Hematopoietic multipotent progenitor cell treated with erythropoietin and hydrocortisone succinate and interleukin-3 and kit ligand, for 6 days (in vitro differentiated cells): Measurements from ENCODE around the gene GOLGA2.

Experiments
- DNase-seq: peaks from one replicate; pipeline ENCODE4 v3.0.0-alpha.2; 2015

Gene GOLGA2, protein sequence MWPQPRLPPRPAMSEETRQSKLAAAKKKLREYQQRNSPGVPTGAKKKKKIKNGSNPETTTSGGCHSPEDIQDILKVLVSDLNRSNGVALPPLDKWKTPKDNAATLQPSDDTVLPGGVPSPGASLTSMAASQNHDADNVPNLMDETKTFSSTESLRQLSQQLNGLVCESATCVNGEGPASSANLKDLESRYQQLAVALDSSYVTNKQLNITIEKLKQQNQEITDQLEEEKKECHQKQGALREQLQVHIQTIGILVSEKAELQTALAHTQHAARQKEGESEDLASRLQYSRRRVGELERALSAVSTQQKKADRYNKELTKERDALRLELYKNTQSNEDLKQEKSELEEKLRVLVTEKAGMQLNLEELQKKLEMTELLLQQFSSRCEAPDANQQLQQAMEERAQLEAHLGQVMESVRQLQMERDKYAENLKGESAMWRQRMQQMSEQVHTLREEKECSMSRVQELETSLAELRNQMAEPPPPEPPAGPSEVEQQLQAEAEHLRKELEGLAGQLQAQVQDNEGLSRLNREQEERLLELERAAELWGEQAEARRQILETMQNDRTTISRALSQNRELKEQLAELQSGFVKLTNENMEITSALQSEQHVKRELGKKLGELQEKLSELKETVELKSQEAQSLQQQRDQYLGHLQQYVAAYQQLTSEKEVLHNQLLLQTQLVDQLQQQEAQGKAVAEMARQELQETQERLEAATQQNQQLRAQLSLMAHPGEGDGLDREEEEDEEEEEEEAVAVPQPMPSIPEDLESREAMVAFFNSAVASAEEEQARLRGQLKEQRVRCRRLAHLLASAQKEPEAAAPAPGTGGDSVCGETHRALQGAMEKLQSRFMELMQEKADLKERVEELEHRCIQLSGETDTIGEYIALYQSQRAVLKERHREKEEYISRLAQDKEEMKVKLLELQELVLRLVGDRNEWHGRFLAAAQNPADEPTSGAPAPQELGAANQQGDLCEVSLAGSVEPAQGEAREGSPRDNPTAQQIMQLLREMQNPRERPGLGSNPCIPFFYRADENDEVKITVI

DNA sequence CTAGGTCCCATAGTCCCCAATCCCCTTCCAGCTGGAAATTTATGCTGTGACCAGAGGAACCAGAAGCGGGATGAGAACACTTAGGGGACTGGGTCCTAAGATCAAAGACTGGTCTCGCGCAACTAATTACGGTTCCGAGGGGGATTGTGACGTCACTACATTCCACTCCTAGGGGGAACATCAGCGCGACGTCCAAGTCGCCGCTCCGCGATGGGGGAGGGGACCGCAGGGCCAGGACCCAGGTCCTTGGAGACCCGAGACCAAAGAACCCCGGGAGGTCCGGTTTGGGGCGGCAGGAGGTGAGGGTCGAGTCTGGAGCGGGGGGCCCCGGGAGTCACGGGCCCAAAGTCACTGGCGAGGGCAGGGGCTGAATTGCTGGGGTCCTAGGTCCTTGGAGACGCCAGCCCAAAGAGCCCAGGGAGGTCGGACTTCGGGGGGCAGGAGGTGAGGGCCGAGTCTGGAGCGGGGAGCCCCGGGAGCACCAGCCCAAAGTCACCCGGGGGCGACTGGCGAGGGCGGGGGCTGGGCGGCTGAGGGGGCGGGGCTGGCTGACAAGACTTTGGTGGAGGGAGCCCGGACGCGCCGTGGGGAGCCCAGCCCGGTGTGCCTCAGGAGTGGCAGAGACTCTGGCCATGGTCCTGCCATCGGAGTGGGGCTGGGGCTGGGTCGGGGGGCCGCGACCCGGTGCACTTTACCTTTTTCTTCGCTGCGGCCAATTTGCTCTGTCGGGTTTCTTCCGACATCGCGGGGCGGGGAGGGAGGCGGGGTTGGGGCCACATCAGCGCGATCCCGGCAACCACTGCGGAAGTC, at the start of gene GOLGA2:
Gene GOLGA2 (minus strand): TSS at position 810 of the 810 bp plus-strand sequence. CDS start 31 bp downstream, at position 779.
- DNase-seq: peak; percentile 29

DNA sequence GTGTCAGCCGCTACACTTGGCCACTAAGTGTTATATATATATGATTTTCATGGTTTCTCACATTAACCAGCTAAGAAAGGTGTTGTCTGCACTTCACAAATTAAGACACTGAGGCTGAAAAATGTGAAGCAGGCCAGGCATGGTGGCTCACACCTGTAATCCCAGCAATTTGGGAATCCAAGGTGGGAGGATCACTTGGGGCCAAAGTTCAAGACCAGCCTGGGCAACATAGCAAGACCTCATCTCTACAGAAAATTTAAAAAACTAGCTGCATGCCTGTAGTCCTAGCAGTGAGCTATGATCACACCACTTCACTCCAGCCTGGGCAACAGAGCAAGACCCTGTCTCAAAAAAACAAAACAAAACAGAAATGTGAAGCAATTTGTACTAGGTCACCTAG, 48.6 kb upstream of the GOLGA2 start:
- DNase-seq: no peak

DNA sequence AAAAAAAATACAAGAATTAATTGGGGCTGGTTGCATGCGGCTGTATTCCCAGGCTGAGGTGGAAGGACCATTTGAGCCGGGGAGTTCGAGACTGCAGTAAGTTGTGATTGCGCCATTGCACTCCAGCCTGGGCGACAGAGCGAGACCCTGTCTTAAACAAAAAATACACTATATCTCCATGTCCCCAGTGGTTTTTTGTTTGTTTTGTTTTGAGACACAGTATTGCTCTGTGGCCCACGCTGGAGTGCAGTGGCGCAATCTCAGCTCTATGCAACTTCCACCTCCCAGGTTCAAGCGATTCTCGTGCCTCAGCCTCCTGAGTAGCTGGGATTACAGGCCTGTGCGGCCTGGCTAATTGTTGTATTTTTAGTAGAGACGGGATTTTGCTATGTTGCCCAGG, 48.0 kb upstream of the GOLGA2 start:
- no peak for DNase-seq

DNA sequence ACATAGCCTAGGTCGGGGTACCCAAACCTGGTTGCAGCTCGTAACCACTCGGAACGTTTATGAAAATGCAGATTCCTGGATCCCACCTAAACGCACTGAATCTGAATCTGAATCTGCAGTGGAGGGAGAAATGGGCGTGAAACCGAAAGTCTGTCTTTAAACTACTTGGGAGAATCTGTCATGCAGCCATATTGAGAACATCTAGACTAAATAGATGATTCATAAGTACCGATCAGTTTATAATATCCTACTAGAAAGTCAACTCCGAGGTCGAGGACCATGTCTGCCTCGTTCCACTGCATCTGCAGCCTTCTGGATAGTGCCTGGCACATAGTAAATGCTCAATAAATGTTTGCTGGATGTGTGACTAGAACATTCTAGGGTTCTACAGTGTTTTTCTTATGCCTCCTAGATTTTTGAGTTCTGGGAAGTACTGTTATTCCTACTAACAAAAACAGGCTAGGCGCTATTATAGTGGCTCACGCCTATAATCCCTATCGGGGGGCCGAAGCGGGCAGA, 47.5 kb upstream of the GOLGA2 start:
- DNase-seq: no peak

DNA sequence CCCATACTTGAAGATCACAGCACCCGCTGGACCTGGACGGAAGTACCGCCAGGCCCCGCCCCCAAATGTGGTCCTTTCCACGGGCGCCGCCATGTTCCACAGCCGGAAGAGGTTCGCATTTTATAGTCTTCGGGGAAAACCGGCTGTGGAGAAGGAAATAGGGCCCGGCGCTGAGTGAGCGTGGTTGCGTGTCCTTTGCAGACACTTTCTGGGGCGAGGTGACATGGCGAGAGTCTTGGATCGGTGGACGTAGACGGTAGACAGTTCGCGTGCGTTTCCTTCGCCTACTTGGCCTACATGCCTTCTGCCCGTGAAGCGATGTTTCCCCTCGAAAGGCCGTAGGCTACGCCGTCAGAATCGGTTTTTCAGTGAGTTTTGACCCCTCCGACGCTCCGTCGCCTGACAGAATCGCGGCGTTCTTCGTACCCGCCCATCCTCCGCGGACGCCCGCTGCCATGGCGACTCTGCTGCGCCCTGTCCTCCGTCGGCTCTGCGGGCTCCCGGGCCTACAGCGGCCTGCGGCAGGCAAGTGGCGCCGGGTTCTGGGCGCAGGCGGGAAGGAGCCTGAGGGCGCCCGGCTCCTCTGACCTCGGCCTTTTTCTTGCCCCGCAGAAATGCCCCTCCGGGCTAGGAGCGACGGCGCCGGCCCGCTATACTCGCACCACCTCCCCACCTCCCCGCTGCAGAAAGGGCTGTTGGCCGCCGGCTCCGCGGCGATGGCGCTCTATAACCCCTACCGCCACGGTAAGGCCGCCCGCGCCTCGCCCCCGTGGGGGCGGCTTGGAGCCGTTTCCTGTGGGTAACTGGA, 46.8 kb upstream of the GOLGA2 start, which contains the start of the genes COQ4 and TRUB2:
Gene COQ4 (plus strand): TSS at position 436 of the 808 bp plus-strand sequence. CDS start 20 bp downstream, at position 456.
Gene TRUB2 (minus strand): TSS at position 44 of the 808 bp plus-strand sequence. CDS start 39 bp downstream, at position 5.
- peak; percentile 99 for DNase-seq

DNA sequence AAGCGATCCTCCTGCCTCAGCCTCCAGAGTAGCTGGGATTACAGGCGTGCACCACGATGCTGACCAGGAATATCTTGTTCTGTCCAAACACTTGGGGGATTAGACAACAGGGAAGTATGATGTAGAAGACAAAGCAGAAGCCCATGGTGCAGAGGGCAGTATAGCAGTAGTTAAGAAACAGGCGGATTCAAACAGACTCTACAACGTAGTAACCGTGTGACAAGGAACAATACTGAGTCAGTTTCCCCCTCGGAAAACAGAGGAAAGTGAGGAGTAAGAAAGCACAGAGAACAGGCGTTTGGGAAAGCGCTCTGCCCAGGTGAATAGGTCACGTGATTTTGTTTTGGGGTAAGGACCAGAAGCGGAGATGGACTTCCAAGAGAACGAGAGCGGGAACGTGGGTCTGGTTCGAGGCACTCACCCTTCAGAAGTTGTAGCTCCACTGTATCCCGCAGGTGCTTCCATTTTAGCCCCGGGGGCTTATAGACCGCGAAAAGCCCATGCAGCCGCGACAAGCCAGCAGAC, 46.1 kb upstream of the GOLGA2 start:
- no peak for DNase-seq

DNA sequence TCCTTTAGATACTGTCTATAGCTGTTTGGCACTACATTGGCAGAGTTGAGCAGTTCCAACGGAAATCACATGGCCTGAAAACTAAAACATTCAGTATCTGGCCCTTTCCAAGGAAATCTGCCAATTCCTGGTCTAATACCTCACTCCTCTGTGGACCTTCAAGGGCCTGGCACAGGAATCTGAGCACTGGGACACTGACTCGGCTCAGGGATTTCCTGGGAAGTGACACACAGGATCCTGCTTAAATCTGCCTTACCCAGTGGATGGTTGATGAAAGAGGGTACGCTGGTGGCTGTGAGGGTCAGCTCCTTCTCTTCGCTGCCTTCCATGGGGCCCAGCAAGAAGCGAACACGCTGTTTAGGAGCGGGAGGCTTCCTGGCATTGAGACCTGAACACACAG, 45.5 kb upstream of the GOLGA2 start:
- DNase-seq: no peak

DNA sequence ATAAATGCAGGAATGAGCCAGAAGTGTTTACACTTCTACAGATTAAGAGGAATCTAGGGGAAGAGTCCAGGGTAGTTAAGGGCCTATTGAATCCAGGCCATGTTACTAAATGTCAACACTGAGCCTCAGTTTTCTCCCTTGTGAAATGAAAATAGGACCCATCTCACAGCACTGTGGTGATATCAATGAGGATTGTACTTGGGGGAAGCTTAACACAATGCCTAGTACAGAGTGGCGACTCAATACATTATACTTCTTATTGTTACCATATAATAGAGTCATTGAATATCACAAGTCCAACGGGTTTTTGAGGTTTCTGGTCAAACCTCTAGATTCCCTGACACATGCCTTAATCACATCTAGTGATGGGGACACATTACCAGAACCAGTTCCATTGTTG, 41.8 kb upstream of the GOLGA2 start:
- DNase-seq: no peak

DNA sequence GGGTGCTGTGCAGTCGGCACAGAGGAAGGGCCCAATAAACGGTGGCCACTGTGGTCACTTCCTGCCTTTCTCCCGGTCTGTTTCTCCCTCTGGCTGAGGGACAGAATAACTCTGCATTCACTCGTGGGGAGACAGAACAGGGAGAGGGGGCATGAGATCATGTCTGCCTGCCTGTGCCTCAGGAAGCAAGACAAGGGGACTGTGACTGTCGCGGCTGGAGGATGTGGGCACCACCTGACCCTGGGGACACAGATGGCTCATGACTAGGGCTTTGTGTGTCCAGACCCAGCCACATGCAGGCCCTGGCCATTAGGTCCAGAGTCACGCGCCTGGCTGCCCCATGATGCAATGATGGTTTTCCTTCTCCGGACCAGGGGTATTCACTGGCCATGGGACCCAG, 40.6 kb upstream of the GOLGA2 start:
- no peak for DNase-seq

DNA sequence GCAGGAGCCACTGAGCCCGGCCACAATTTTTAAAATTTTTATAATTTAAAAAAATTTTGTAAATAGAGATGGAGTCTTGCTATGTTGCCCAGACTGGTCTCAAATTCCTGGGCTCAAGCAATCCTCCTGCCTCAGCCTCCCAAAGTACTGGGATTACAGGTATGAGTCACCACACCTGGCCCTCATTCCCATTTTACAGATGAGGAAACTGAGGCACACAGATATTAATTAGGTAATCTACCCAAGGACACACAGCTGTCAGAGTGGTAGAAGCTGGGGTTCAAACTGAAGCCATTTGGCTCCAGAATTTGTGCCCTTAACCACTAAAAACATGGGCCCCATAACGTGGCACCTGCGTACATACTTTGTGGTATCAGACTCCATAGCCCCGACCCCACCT, 38.9 kb upstream of the GOLGA2 start:
- DNase-seq: no peak

DNA sequence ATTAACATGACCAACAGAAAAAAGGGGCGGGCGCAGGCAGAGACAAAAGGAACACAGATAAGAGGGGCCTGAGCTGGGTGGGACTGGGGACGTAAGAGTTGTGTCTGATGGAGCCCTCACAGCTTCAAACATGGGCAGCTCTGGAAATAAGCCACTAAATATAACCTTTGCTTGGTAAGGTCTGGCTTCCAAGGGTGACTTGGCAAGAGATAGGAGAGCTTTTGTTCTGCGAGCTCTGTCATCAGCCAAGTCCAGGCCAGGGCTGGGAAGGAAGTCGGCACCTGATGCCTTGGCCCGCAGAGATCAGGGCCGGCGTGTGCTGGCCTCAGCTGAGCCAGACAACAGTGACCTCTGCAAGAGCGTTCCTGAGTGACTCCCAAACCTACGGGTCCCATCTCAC, 34.7 kb upstream of the GOLGA2 start:
- DNase-seq: no peak

DNA sequence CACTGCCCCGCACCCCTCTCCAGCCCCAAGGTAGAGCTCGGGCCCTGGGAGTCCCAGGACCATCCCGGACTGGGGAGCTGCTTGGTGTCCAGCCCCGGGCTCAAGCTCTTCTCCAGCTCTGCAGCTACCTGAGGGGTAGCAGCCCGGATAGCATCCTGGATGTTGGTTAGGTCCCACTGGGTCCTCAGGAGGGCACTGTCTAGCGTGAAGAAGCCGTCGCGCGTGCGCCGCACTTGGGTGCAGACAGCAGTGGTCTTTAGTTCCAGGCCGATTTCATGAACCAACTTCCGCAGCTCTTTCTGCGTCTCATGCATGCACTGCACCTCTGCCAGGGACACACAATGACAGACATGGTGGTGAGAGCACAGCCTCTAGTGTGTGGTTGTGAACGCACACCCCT, 33.7 kb upstream of the GOLGA2 start:
- no peak for DNase-seq

DNA sequence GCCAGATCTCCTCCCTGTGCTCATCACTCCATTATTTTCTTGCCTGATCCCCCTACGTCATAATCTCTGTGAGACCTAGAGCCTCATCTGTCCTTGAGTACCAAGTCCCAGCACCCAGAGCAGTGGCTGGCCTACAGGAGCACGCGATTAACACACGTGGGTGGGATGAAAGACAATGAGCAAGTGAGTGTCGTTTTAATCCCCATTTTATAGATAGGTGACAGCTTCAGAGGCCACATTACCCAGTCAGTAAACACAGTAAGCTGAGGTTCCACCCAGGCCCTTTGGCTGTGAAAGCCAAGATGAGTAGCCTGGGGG, 29.1 kb upstream of the GOLGA2 start:
- DNase-seq: no peak

DNA sequence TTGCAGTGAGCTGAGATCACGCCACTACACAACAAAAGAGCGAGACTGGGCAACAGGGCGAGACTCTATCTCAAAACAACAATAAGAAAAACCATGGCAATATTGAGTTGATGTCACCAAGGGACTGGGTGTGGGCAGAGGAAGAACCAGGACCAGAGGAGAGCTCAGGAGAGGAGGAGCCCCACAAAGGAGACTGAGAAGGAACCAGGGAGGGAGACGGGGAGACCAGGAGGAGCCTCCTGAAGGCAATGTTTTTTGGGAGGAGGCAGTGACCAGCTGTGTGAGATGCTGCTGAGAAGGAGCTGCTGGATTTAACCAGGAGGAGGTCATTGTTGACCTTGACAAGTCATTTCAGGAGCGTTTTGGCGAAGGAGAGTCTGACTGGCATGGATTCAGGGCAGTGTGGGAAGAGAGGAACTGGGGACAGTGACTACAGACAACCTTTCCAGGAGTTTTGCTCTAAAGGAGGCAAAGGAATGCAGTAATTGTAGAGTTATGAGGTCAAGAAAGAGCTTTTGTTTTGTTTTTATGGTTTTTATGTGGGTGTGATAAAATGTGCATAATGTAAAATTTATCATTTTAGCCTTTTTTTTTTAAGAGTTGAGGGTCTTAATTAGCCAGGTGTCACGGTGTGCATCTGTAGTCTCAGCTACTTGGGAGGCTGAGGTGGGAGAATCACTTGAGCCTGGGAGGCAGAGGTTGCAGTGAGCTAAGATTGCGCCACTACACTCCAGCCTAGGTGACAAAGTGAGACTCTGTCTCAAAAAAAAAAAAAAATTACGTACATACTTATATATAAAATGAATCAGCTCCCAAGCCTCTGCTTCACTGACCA, 28.5 kb upstream of the GOLGA2 start:
- no peak for DNase-seq

DNA sequence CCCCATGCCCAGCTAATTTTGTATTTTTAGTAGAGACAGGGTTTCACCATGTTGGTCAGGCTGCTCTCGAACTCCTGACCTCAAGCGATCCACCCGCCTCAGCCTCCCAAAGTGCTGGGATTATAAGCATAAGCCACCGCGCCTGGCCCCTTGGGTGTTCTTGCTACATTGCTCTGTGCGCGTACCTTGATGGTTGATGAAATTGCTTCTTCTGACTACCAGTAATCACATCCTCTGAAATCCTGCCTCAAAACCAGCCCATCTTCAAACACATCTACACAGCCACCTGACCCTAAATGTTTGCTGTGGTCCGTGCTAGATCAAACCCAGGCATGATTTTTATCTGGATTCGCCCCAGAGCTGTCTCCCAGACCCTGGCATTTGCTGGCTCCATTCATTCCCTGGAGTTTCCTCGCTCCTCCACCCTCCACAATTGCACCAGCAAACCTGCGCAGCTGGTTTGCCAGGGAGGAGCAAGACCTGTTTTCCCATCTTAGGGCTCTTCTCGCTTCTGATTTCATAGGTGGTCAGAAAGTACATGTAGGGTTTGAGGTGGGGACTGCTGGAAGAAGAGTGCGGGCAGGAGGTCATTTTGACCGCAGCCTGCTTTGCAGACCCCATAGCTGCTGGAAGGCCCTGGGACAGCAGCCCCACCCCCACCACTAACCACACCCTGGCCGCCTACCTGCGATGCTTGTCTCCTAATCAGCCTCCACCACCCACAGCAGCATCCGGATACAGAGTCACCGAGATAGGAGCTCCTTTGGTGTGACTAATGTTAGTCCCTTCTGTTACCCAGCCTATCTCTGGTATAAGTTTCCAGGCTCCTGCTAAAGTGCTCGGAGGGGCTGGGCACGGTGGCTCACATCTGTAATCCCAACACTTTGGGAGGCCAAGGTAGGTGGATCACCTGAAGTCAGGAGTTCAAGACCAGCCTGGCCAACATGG, 23.0 kb upstream of the GOLGA2 start:
- no peak for DNase-seq

DNA sequence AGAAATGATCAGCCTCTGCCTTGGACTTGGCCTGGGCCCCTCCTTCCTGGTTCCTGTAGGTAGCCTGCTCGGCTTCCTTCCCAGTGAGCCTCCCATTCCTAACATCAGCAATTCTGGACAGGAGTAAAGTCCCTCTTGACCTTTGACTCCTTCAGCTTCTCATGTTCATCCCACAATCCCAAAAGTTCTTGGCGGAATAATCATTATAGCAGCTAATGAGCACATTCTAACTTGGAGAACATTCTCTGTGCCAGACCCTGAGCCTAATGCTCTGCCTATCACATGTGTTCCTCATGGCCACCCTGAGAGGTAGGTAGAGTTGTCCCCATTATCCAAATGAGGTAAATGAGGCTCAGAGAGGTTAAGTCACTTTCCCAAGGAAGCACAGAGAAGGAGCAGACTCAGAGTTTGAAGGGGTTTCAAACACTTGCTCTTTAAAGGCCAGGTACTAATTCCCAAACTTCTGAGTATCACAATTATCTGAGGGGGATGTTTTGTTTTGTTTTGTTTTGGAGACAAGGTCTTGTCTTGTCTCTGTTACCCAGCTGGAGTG, 21.5 kb upstream of the GOLGA2 start:
- no peak for DNase-seq

DNA sequence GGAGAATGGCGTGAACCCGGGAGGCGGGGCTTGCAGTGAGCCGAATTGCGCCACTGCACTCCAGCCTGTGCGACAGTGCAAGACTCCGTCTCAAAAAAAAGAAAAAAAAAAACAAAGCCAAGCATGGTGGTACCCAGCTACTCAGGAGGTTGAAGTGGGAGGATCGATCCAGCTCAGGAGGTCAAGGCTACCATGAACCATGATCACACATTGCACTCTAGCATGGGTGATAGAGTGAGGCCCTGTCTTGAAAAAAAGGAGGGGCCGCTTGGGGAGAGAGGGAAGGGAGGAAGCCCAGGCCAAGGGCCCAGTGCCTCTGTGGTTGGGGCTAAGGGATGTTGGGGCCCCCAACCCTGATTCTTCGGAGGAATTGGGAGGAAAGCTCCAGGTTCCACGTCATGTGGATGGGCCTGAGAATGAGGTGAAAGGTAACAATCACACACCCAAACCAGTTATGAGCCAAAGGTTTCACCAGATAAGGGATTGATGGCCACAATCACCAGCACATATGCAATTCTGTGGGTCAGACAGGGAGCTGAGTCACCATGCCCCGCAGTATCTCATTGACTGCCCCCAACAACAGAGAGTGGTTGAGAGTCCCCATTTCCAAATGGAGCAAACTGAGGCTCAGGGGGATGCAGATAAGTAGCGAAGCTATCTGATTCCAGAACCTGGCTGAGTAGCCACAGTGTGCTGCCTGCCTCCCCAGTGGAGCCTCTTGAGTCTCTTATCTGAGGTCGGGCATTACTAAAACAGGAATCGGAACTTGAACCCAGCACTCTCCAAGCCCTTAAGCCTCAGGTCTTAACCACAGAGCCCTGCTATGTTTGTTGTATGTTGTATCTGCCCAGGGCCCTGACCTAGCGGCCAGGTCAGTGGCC, 20.8 kb upstream of the GOLGA2 start:
- peak; percentile 83 for DNase-seq

DNA sequence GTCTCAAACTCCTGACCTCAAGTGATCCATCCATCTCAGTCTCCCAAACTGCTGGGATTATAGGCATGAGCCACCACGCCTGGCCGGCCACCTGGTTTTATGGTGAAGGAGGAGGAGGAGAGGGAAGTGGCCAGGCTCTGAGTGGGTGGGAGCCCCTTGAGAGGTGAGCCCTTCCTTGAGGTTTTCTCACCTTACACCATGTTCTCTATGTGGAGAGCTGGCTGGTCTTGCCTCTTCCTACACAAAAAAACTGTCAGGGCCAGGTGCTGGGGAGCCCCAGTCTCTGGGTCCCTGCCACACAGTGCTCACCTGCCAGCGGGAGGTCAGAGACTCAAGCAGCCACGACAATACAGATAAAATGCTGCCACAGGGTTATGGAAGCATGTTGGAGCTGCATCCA, 18.3 kb upstream of the GOLGA2 start:
- no peak for DNase-seq
